SK-N-MC (cell line): ENCODE data around the gene CYSLTR1.

Experiments used
- EZH2 ChIP-seq: fragments of 200-600 bp; sonication (generic); IDR thresholded peaks from one replicate; pipeline ENCODE4 v1.6.1; 2017; ENCODE audit warnings: antibody characterized with exemption
- POLR2AphosphoS5 ChIP-seq: IDR thresholded peaks from 2 replicates; pipeline ENCODE4 v1.6.1; 2012; ENCODE audit warnings: mild to moderate bottlenecking, low read depth, low read length, borderline replicate concordance

- TF ChIP-seq EZH2 (no peak), POLR2AphosphoS5 (no peak)
Observed at GRCh38 chrX:78313526-78313925, 13.9 kb downstream of the CYSLTR1 start.
